ENCODE measurements around the gene USP34.

USP34 gene

DNA sequence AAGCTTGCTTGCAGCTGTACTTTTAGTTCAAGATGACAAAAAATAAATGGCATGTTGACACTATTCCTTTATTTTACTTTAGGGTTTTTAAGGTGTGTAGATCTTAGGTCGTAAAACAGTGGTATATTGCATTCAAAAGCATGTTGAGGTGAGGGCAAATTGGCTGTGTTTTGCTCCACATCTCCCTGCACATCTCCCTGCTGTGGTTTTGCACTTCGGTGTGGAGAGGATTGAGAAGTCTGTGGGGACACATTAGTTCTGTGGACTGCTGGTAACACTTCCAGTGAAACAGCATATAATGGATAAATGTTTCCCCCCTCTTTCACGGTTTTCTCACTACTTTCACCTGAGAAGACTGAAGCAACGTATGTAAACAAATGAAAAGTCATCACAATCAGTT lies 283.8 kb downstream of the USP34 start:
- H2BK15ac ChIP-seq (ENCODE audit: low read depth, poor library complexity, severe bottlenecking): no peak overlapping the region
- H3K4me2 ChIP-seq (ENCODE audit: low read length, poor library complexity, severe bottlenecking): no peak overlapping the region
- no peak overlapping the region for H2BK120ac ChIP-seq (ENCODE audit: low read depth, low read length)
- H3K18ac ChIP-seq (ENCODE audit: low read depth in 1 of 2, low read length in 2 of 2): no peak overlapping the region
- H2AFZ ChIP-seq (ENCODE audit: low read depth, low read length): no peak overlapping the region
- no peaks in the 10 kb centered on the region for H3K9me3 ChIP-seq (ENCODE audit: control insufficient read depth, low read length)
- no peaks in the 10 kb centered on the region for H3K27me3 ChIP-seq (ENCODE audit: control insufficient read depth in 1 of 2, insufficient read depth in 1 of 2, low read length in 2 of 2)
- no peak overlapping the region for H3K4ac ChIP-seq (ENCODE audit: low read depth in 1 of 2, low read length in 2 of 2)
- no peak for DNase-seq
- H3K23ac ChIP-seq (ENCODE audit: low read length in 2 of 2): no peak overlapping the region
- no peak overlapping the region for H3K14ac ChIP-seq (ENCODE audit: low read length in 2 of 2)
- H4K91ac ChIP-seq (ENCODE audit: low read length): no peak overlapping the region
- no peak overlapping the region for H2BK5ac ChIP-seq (ENCODE audit: low read depth, low read length, poor library complexity, severe bottlenecking)
- WGBS: 100% methylated on average over 4 of the region's 4 CpGs
- H2AK5ac ChIP-seq (ENCODE audit: low read length, severe bottlenecking): no peak overlapping the region
- H3K27ac ChIP-seq (ENCODE audit: low read length, poor library complexity, severe bottlenecking): no peak overlapping the region
- peaks cover 25 to 100% of the 10 kb centered on the region in 2 experiments for H3K36me3 ChIP-seq (ENCODE audit: control insufficient read depth in 1 of 2, insufficient read depth in 2 of 2, low read depth in 1 of 2, low read length in 2 of 2)
- no peak overlapping the region for H3K9ac ChIP-seq (ENCODE audit: low read length)
- H3K4me3 ChIP-seq (ENCODE audit: insufficient read depth in 1 of 2, low read depth in 1 of 2, low read length in 2 of 2): no peak overlapping the region
- no peak overlapping the region for H4K8ac ChIP-seq (ENCODE audit: low read length)
- H2BK12ac ChIP-seq (ENCODE audit: low read length in 2 of 2): no peak overlapping the region
- H3K79me1 ChIP-seq (replicated peaks; ENCODE audit: low read length, poor library complexity, severe bottlenecking): peaks cover 16% of the 10 kb centered on the region
- H3K4me1 ChIP-seq (ENCODE audit: control insufficient read depth, insufficient read depth, low read depth, low read length): no peaks in the 10 kb centered on the region

- Histone ChIP-seq H2BK5ac (ENCODE audit: low read depth, low read length, poor library complexity, severe bottlenecking) (no peak overlapping the region), H3K27ac (ENCODE audit: low read length, poor library complexity, severe bottlenecking) (no peak overlapping the region), H3K4me3 (ENCODE audit: insufficient read depth in 1 of 2, low read depth in 1 of 2, low read length in 2 of 2) (no peak overlapping the region), H3K14ac (ENCODE audit: low read length in 2 of 2) (no peak overlapping the region), H3K79me1 (replicated peaks; ENCODE audit: low read length, poor library complexity, severe bottlenecking) (peaks cover 27% of the 10 kb centered on the region), H3K23ac (ENCODE audit: low read length in 2 of 2) (no peak overlapping the region), H3K4ac (ENCODE audit: low read depth in 1 of 2, low read length in 2 of 2) (no peak overlapping the region), H3K4me1 (ENCODE audit: control insufficient read depth, insufficient read depth, low read depth, low read length) (peaks cover 9% of the 10 kb centered on the region), H2BK120ac (ENCODE audit: low read depth, low read length) (no peak overlapping the region), H3K27me3 (ENCODE audit: control insufficient read depth in 1 of 2, insufficient read depth in 1 of 2, low read length in 2 of 2) (no peaks in the 10 kb centered on the region), H3K9ac (ENCODE audit: low read length) (no peak overlapping the region), H3K9me3 (ENCODE audit: control insufficient read depth, low read length) (no peaks in the 10 kb centered on the region), H3K18ac (ENCODE audit: low read depth in 1 of 2, low read length in 2 of 2) (no peak overlapping the region), H2BK12ac (ENCODE audit: low read length in 2 of 2) (no peak overlapping the region), H2BK15ac (ENCODE audit: low read depth, poor library complexity, severe bottlenecking) (no peak overlapping the region), H4K8ac (ENCODE audit: low read length) (no peak overlapping the region), H2AFZ (ENCODE audit: low read depth, low read length) (no peak overlapping the region), H3K36me3 (ENCODE audit: control insufficient read depth in 1 of 2, insufficient read depth in 2 of 2, low read depth in 1 of 2, low read length in 2 of 2) (peaks cover 38 to 100% of the 10 kb centered on the region in 2 experiments), H3K4me2 (ENCODE audit: low read length, poor library complexity, severe bottlenecking) (no peak overlapping the region), H4K91ac (ENCODE audit: low read length) (no peak overlapping the region), H2AK5ac (ENCODE audit: low read length, severe bottlenecking) (no peak overlapping the region)
- no peak for DNase-seq
Measured at GRCh38 chr2:61185231-61185728, 285.6 kb downstream of the USP34 start.

GRCh38 chr2:61184263-61184662 lies 286.6 kb downstream of the USP34 start:
- no peak overlapping the region for H2BK12ac ChIP-seq (ENCODE audit: low read length in 2 of 2)
- no peaks in the 10 kb centered on the region for H3K27me3 ChIP-seq (ENCODE audit: control insufficient read depth in 1 of 2, insufficient read depth in 1 of 2, low read length in 2 of 2)
- H3K4ac ChIP-seq (ENCODE audit: low read depth in 1 of 2, low read length in 2 of 2): no peak overlapping the region
- H3K14ac ChIP-seq (ENCODE audit: low read length in 2 of 2): no peak overlapping the region
- H2BK5ac ChIP-seq (ENCODE audit: low read depth, low read length, poor library complexity, severe bottlenecking): no peak overlapping the region
- no peak overlapping the region for H2BK15ac ChIP-seq (ENCODE audit: low read depth, poor library complexity, severe bottlenecking)
- DNase-seq: no peak
- H3K79me1 ChIP-seq (replicated peaks; ENCODE audit: low read length, poor library complexity, severe bottlenecking): peaks cover 31% of the 10 kb centered on the region
- no peak overlapping the region for H4K91ac ChIP-seq (ENCODE audit: low read length)
- peaks cover 40 to 93% of the 10 kb centered on the region in 2 experiments for H3K36me3 ChIP-seq (ENCODE audit: control insufficient read depth in 1 of 2, insufficient read depth in 2 of 2, low read depth in 1 of 2, low read length in 2 of 2)
- H3K18ac ChIP-seq (ENCODE audit: low read depth in 1 of 2, low read length in 2 of 2): no peak overlapping the region
- no peak overlapping the region for H3K9ac ChIP-seq (ENCODE audit: low read length)
- no peak overlapping the region for H3K23ac ChIP-seq (ENCODE audit: low read length in 2 of 2)
- no peaks in the 10 kb centered on the region for H3K9me3 ChIP-seq (ENCODE audit: control insufficient read depth, low read length)
- no peak overlapping the region for H2AFZ ChIP-seq (ENCODE audit: low read depth, low read length)
- H2BK120ac ChIP-seq (ENCODE audit: low read depth, low read length): no peak overlapping the region
- no peak overlapping the region for H2AK5ac ChIP-seq (ENCODE audit: low read length, severe bottlenecking)
- H3K4me3 ChIP-seq (ENCODE audit: insufficient read depth in 1 of 2, low read depth in 1 of 2, low read length in 2 of 2): no peak overlapping the region
- no peak overlapping the region for H3K4me2 ChIP-seq (ENCODE audit: low read length, poor library complexity, severe bottlenecking)
- H3K27ac ChIP-seq (ENCODE audit: low read length, poor library complexity, severe bottlenecking): no peak overlapping the region
- WGBS: 100% methylated on average over 3 of the region's 3 CpGs
- H3K4me1 ChIP-seq (ENCODE audit: control insufficient read depth, insufficient read depth, low read depth, low read length): peaks cover 15% of the 10 kb centered on the region
- H4K8ac ChIP-seq (ENCODE audit: low read length): no peak overlapping the region

- Histone ChIP-seq H3K14ac (ENCODE audit: low read length in 2 of 2) (no peak overlapping the region), H3K4me2 (ENCODE audit: low read length, poor library complexity, severe bottlenecking) (no peak overlapping the region), H3K27ac (ENCODE audit: low read length, poor library complexity, severe bottlenecking) (no peak overlapping the region), H2BK120ac (ENCODE audit: low read depth, low read length) (no peak overlapping the region), H3K23ac (ENCODE audit: low read length in 2 of 2) (no peak overlapping the region), H3K18ac (ENCODE audit: low read depth in 1 of 2, low read length in 2 of 2) (no peak overlapping the region), H3K4me1 (ENCODE audit: control insufficient read depth, insufficient read depth, low read depth, low read length) (peaks cover 19% of the 10 kb centered on the region), H2BK15ac (ENCODE audit: low read depth, poor library complexity, severe bottlenecking) (no peak overlapping the region), H3K4ac (ENCODE audit: low read depth in 1 of 2, low read length in 2 of 2) (no peak overlapping the region), H3K9ac (ENCODE audit: low read length) (no peak overlapping the region), H3K36me3 (ENCODE audit: control insufficient read depth in 1 of 2, insufficient read depth in 2 of 2, low read depth in 1 of 2, low read length in 2 of 2) (peaks cover 38 to 92% of the 10 kb centered on the region in 2 experiments), H2AK5ac (ENCODE audit: low read length, severe bottlenecking) (no peak overlapping the region), H2AFZ (ENCODE audit: low read depth, low read length) (no peak overlapping the region), H4K8ac (ENCODE audit: low read length) (no peak overlapping the region), H4K91ac (ENCODE audit: low read length) (no peak overlapping the region), H3K27me3 (ENCODE audit: control insufficient read depth in 1 of 2, insufficient read depth in 1 of 2, low read length in 2 of 2) (no peaks in the 10 kb centered on the region), H3K4me3 (ENCODE audit: insufficient read depth in 1 of 2, low read depth in 1 of 2, low read length in 2 of 2) (no peak overlapping the region), H2BK5ac (ENCODE audit: low read depth, low read length, poor library complexity, severe bottlenecking) (no peak overlapping the region), H3K79me1 (replicated peaks; ENCODE audit: low read length, poor library complexity, severe bottlenecking) (peaks cover 31% of the 10 kb centered on the region), H3K9me3 (ENCODE audit: control insufficient read depth, low read length) (no peaks in the 10 kb centered on the region), H2BK12ac (ENCODE audit: low read length in 2 of 2) (no peak overlapping the region)
- 95% methylated on average over 2 of the region's 3 CpGs for whole genome bisulfite sequencing
- no peak for DNase-seq
Measured at GRCh38 chr2:61183795-61184194, 287.1 kb downstream of the USP34 start.

All from mesenchymal stem cell (in vitro differentiated cells and primary cell).